GM23248 (cell line): ENCODE data around the gene CPTP. TPM values are rescaled to one million over a fixed set of nuclear protein-coding genes. Genes with fewer than 3 reads are reported as not detected.

ENCODE experiments used
- DNase-seq: peaks from one replicate; pipeline ENCODE4 v3.0.0-alpha.2; 2015
- H2AFZ ChIP-seq: fragments of 200-600 bp; sonication (generic); 2 replicates; pipeline ENCODE4 v1.6.1; 2016; ENCODE audit warnings: antibody characterized with exemption
- H3F3A ChIP-seq: fragments of 200-600 bp; sonication (generic); 2 replicates; pipeline ENCODE4 v1.6.1; 2016; ENCODE audit warnings: mild to moderate bottlenecking, antibody characterized with exemption, mixed run types; ENCODE audit not compliant: insufficient read depth
- H3K27ac ChIP-seq: fragments of 200-600 bp; sonication (generic); 2 replicates; pipeline ENCODE4 v1.5.1; 2016; ENCODE audit warnings: mild to moderate bottlenecking
- H3K27me3 ChIP-seq: fragments of 200-600 bp; sonication (generic); replicated peaks from 2 replicates; pipeline ENCODE4 v1.6.1; 2016; ENCODE audit warnings: mild to moderate bottlenecking; ENCODE audit not compliant: insufficient read depth
- H3K36me3 ChIP-seq: fragments of 200-600 bp; sonication (generic); 2 replicates; pipeline ENCODE4 v1.6.1; 2016; ENCODE audit warnings: low read depth, mild to moderate bottlenecking
- H3K4me1 ChIP-seq: fragments of 200-600 bp; sonication (generic); 2 replicates; pipeline ENCODE4 v1.6.1; 2016; ENCODE audit warnings: mild to moderate bottlenecking; ENCODE audit not compliant: insufficient read depth
- H3K4me2 ChIP-seq: fragments of 200-600 bp; sonication (generic); one replicate; pipeline ENCODE4 v1.6.1; 2016; ENCODE audit warnings: mild to moderate bottlenecking; ENCODE audit not compliant: unreplicated experiment
- H3K4me3 ChIP-seq: fragments of 200-600 bp; sonication (generic); 2 replicates; pipeline ENCODE4 v1.5.1; 2016; ENCODE audit warnings: mild to moderate bottlenecking
- H3K79me2 ChIP-seq: fragments of 200-600 bp; sonication (generic); 2 replicates; pipeline ENCODE4 v1.6.1; 2016; ENCODE audit warnings: mild to moderate bottlenecking; ENCODE audit not compliant: insufficient read depth
- H3K9ac ChIP-seq: fragments of 200-600 bp; sonication (generic); 2 replicates; pipeline ENCODE4 v1.6.1; 2016; ENCODE audit warnings: mild to moderate bottlenecking
- H3K9me2 ChIP-seq: fragments of 200-600 bp; sonication (generic); 2 replicates; pipeline ENCODE4 v1.6.1; 2016; ENCODE audit warnings: mixed run types, mild to moderate bottlenecking, moderate library complexity; ENCODE audit not compliant: insufficient read depth
- H3K9me3 ChIP-seq: fragments of 200-600 bp; sonication (generic); one replicate; pipeline ENCODE4 v1.6.1; 2017; ENCODE audit warnings: low read depth
- H4K20me1 ChIP-seq: fragments of 200-600 bp; sonication (generic); 2 replicates; pipeline ENCODE4 v1.6.0; 2016; ENCODE audit not compliant: insufficient read depth
- EZH2 ChIP-seq: fragments of 200-600 bp; sonication (generic); IDR thresholded peaks from 2 replicates; pipeline ENCODE4 v1.6.1; 2018; ENCODE audit warnings: antibody characterized with exemption, mild to moderate bottlenecking; ENCODE audit not compliant: insufficient read depth, poor library complexity, severe bottlenecking
- EZH2phosphoT487 ChIP-seq: fragments of 200-600 bp; sonication (generic); IDR thresholded peaks from 2 replicates; pipeline ENCODE4 v1.6.1; 2018; ENCODE audit warnings: antibody characterized with exemption, moderate library complexity, mild to moderate bottlenecking, low read depth; ENCODE audit not compliant: insufficient read depth
- WGBS, 2 experiments: methylation state at CpG; one replicate each; pipeline ENCODE4 v1.1.6; 2015 to 2017; ENCODE audit warnings: low lambda C conversion rate in 2 of 2, low coverage in 1 of 2; ENCODE audit errors: missing lambda C conversion rate in 2 of 2; 5-methylcytosine and 5-hydroxymethylcytosine counted together
- in situ Hi-C: fragments of 300-500 bp; cut with MboI; formaldehyde crosslinking; loops from 2 replicates; pipeline ENCODE4 v1.15.0; 2020
- polyA plus RNA-seq: library from polyadenylated mRNA; unstranded; fragments of >200 nt; fragmentation: Nextera tagmentation; extraction: Ambion mirVana; gene quantifications from 2 replicates; pipeline ENCODE4 v1.2.1, GENCODE V29; 2016
- total RNA-seq: library from RNA; depleted of rRNA; stranded (reverse); fragments of >200 nt; shearing (Covaris generic); gene quantifications from 2 replicates; pipeline ENCODE4 v1.2.3, GENCODE V29; 2014

The CPTP gene
- total and polyA plus RNA-seq, 2 experiments from 2014 or later, result 28.0 to 30.5 TPM

DNA sequence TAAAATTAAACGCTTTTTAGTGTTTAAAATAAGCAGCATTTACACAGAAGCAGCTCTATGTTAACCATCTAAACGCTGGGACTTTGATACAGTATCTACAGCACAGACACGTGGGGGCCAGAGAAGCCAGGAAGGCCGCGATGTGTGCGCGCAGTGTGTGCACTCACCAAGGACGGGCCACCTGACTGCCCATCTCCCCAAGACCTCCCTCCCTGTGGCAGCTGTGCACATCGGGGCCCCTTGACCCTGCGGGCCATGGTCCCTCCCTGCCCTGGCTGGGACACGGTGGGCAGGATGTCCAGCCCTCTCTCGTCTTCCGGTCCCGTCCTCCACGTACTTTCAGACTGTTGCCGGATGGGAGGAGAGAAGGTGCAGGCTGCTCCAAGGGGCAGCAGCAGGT, 10.7 kb downstream of the CPTP start:
- Histone ChIP-seq H3K27ac (no peak overlapping the region), H3F3A (no peaks in the 10 kb centered on the region)
- in situ Hi-C loops, result no loop called here

GRCh38 chr1:1335792-1336248, 11.2 kb downstream of the CPTP start:
- in situ Hi-C loops, result no loop called here
- 90 to 94% methylated on average over 17 to 20 of the region's 21 CpGs for WGBS, 2 experiments

More for the DNA sequence above, 10.7 kb downstream of the CPTP start:
- Histone ChIP-seq H3K36me3 (no peaks in the 10 kb centered on the region; the same call in 1 of the 2 replicates), H3K79me2 (no peaks in the 10 kb centered on the region), H3K9me2 (no peaks in the 10 kb centered on the region), H4K20me1 (no peaks in the 10 kb centered on the region), H3K4me1 (peaks cover 12% of the 10 kb centered on the region), H3K27me3 (no peaks in the 10 kb centered on the region), H3K4me2 (no peak overlapping the region), H2AFZ (no peak overlapping the region), H3K4me3 (no peak overlapping the region), H3K9me3 (no peaks in the 10 kb centered on the region), H3K9ac (no peak overlapping the region)
- DNase-seq, result no peak
- WGBS, 2 experiments, result 85 to 87% methylated on average over 15 to 16 of the region's 16 CpGs
- TF ChIP-seq EZH2phosphoT487, result no peak
- no peak for TF ChIP-seq EZH2

DNA sequence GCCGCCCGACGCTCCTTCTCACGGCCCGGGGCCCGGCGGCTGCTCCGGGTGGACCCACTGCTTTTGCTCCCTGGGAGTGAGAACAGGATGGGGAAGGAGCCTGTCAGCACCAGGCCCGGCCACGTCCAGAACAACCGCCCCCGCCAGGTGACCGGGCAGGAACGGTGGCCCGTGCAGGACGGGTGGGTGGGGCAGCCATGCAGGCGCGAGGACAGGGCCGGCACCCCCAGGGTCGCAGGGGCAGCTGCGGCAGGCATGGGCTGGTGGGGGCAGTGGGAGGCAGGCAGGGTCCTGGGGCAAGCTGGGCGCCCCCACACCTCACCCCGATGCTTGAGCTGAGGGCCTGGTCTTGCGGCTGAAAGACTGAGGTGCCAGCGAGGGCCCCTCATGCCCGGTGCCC, 11.8 kb downstream of the CPTP start:
- Histone ChIP-seq H3K4me1 (peaks cover under 1% of the 10 kb centered on the region), H3K9me2 (no peaks in the 10 kb centered on the region), H3K9me3 (no peaks in the 10 kb centered on the region), H3K9ac (no peak overlapping the region), H3F3A (no peaks in the 10 kb centered on the region), H4K20me1 (no peaks in the 10 kb centered on the region), H3K4me2 (no peak overlapping the region), H3K4me3 (no peak overlapping the region), H3K27me3 (no peaks in the 10 kb centered on the region), H3K79me2 (peaks cover 8% of the 10 kb centered on the region; the same call in 1 of the 2 replicates), H3K36me3 (no peaks in the 10 kb centered on the region; the same call in 1 of the 2 replicates), H3K27ac (no peak overlapping the region), H2AFZ (no peak overlapping the region)
- in situ Hi-C loops, result no loop called here
- no peak for DNase-seq
- TF ChIP-seq EZH2 (no peak), EZH2phosphoT487 (no peak)
- 96 to 97% methylated on average over 17 to 26 of the region's 26 CpGs for WGBS, 2 experiments

More at GRCh38 chr1:1335792-1336248, 11.2 kb downstream of the CPTP start:
- Histone ChIP-seq H3K4me2 (no peak overlapping the region), H2AFZ (no peak overlapping the region), H3K9me3 (no peaks in the 10 kb centered on the region), H3K4me1 (peaks cover 7% of the 10 kb centered on the region), H3K4me3 (no peak overlapping the region), H3K9ac (no peak overlapping the region), H3K27me3 (no peaks in the 10 kb centered on the region), H3K36me3 (no peaks in the 10 kb centered on the region; the same call in 1 of the 2 replicates), H4K20me1 (no peaks in the 10 kb centered on the region), H3K27ac (no peak overlapping the region), H3K9me2 (no peaks in the 10 kb centered on the region), H3K79me2 (peaks cover 2% of the 10 kb centered on the region; the same call in 1 of the 2 replicates), H3F3A (no peaks in the 10 kb centered on the region)
- TF ChIP-seq EZH2phosphoT487, result no peak
- TF ChIP-seq EZH2, result no peak
- no peak for DNase-seq

DNA sequence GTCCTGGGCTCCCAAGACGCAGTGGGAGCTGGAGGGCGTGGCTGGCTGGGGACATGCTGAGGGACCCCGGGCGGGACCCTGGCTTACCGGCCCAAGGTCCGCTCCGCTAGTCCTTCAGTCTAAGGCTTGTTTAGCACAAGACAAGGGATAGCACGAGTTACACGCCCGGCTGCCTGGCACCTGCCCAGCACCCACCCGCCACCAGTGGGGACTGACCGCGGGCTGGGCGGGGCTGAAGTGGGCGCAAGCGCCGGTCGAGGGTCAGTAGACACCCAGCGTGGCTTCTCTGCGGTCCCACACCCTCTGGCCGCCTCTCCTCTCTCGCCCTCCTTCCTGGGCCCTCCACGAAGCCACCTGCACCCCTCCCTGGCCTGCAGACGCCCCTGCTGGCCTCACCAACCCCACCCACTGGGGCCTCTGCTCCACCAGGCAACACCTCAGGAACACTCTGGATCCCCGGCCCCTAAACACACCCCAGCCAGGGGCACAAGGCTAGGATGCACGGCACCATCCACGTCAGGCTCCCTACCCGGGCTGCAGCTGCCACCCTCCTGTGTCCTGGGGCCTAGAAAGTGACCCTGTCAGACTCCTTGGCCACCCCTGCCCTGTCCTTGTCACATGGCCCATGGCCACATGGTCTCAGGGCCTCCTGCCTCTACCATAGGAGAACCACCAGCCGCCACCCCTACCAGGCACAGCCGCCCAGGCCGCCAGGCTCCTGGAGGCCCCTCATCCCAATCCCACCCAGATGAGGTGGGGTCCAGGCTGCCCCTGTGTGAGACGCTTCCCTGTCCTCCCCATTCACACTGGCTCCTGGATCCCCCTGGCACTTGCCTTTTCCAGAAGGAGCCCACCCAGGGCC, 12.6 kb downstream of the CPTP start:
- H2AFZ ChIP-seq, result no peak overlapping the region
- in situ Hi-C loops, result no loop called here

More for the DNA sequence above, 12.6 kb downstream of the CPTP start:
- Histone ChIP-seq H3K27me3 (no peaks in the 10 kb centered on the region), H3K4me3 (no peak overlapping the region), H3K9ac (no peak overlapping the region), H3K79me2 (peaks cover 13% of the 10 kb centered on the region; the same call in 1 of the 2 replicates), H3F3A (no peaks in the 10 kb centered on the region), H3K9me2 (no peaks in the 10 kb centered on the region), H3K4me1 (no peaks in the 10 kb centered on the region), H3K4me2 (no peak overlapping the region), H3K9me3 (no peaks in the 10 kb centered on the region), H3K36me3 (no peaks in the 10 kb centered on the region; the same call in 1 of the 2 replicates), H4K20me1 (no peaks in the 10 kb centered on the region), H3K27ac (no peak overlapping the region)
- no peak for DNase-seq
- WGBS, 2 experiments, result 95 to 96% methylated on average over 26 to 31 of the region's 32 CpGs
- TF ChIP-seq EZH2 (no peak), EZH2phosphoT487 (no peak)
